Fibroblast of peridontal ligament (primary cell): ENCODE data around the gene NKX6-1.

Source experiments
- DNase-seq: peaks from one replicate; pipeline ENCODE4 v3.0.0-alpha.2; 2010; ENCODE audit errors: extremely low read depth

Gene NKX6-1

GRCh38 chr4:84479663-84480062, 19.4 kb downstream of the NKX6-1 start:
- no peak for DNase-seq

DNA sequence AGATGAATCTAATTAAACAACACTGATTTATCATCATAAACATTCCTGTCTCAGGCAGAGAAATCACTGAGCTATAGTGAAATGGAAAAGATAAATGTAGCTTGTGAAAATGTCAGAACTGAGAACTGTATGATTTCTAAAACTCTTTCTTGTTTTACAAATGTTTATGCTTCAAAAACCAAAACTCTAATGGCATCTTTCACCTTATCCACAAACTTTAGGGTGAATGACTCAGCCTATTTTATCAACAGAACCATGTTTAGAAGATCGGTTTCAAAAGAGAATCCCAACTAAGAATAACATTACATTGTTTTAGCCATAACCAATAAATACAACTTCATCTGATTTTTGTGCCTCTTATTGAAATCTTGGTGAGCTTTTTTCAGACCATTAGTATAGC, 21.4 kb downstream of the NKX6-1 start:
- DNase-seq = no peak

- no peak for DNase-seq
These were observed 25.0 kb downstream of the NKX6-1 start for GRCh38 chr4:84474107-84474506.

DNA sequence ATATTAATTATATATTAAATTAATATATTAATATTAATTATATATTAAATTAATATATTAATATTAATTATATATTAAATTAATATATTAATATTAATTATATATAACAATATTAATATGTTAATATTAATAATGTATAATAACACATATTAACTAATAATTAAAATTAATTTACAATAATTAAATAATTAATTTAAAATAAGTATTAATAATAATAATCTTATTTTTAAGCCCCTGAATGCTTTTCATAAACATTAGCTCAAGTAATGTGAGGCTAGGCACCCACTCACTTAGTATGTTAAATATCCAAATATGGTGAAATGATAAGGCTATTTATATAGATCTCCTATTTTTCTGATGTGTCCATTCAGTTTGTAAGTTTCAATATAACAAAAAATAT, 26.9 kb downstream of the NKX6-1 start:
- no peak for DNase-seq

DNA sequence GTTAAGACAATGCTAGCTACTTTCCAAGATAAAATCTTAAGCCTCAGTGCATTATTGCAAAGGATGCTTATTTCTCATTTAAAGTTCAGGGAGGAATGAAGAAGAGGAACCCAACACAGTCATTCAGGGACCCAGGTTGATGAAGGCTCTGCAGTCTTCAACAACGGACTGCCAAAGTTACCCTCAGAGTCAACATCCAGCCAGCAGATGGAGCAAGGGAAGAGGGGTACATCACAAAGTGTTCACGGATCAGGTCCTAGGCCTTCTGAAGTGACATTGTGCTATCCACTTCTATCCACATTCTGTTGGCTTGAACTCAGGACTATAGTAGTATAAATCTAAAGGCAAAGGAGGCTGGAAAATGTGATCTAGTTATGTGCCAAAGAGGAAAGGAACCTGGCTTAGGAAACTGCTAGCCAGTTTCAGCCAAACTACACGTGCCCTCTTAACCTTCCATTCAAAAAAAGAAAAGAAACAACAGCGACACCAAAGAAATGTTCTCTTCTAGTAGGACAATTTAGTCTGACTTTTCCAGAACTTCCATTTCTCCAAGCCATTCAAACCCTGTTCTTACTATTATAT, 28.8 kb downstream of the NKX6-1 start:
- no peak for DNase-seq

- DNase-seq = no peak
These were observed 31.5 kb downstream of the NKX6-1 start for GRCh38 chr4:84467601-84468000.

- no peak for DNase-seq
These were observed 39.3 kb downstream of the NKX6-1 start for GRCh38 chr4:84459783-84460182.

- DNase-seq = no peak
These were observed 42.9 kb downstream of the NKX6-1 start for GRCh38 chr4:84456157-84456556.

GRCh38 chr4:84455697-84456096, 43.4 kb downstream of the NKX6-1 start:
- DNase-seq = no peak

DNA sequence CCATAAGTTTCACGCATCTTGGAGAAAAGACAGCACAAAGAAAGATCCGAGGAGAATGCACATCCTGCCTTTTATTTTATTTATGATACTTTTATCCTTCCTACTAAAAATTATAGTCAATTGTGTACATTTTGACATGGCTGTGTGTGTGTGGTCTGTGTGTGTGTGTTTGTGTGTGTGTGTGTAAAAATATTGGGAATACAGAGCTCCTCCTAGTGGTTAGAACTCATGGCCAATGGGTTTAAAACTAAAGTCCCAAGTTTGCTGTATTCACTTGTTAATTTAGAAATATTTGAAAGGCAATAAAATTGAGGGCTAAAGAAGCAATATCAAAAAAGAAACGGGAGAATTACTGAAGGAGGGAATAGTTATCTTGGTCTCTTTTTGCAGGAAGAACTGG, 47.5 kb downstream of the NKX6-1 start:
- DNase-seq = peak; percentile 4

DNA sequence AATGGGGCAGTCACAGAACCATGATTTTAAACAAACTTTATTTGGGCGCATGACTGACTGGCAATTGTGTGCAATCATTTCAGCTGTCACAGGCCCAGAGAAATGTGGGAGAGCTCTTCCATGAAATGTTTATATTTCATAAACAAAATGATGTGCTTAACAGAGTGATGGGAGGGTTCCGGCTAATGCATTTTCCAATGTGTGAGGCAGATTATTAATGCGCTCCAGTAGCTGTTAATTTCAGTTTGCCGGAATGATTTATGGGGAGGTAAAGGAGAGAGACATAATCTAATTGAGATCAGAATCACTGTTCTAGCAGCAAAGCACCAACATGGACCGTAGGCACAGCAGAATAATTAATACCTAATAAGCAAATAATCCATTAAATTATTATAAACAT, 55.6 kb downstream of the NKX6-1 start:
- DNase-seq = no peak

- no peak for DNase-seq
These were observed 56.3 kb downstream of the NKX6-1 start for GRCh38 chr4:84442778-84443177.
